GM18867 (cell line): ENCODE results near the gene EGFR.
"Not testable (repeated sequence)": the region's sequence is repeated elsewhere in the genome, so short reads cannot be mapped to it uniquely, and the experiment has no call there.

ENCODE experiments used
- ATAC-seq: cut with Tn5 transposase; IDR thresholded peaks from one replicate; pipeline ENCODE4 v1.9.1; 2021; ENCODE audit warnings: mild to moderate bottlenecking, moderate library complexity; ENCODE audit not compliant: unreplicated experiment

Gene EGFR

GRCh38 chr7:55164527-55164926 is 145.7 kb downstream of the EGFR start:
- no peak for ATAC-seq

GRCh38 chr7:55165176-55165861 is 146.5 kb downstream of the EGFR start:
- no peak for ATAC-seq

GRCh38 chr7:55167296-55167695 is 148.5 kb downstream of the EGFR start:
- ATAC-seq, result not testable (repeated sequence)

GRCh38 chr7:55170335-55171069 is 151.7 kb downstream of the EGFR start:
- ATAC-seq, result no peak

GRCh38 chr7:55171157-55171556 is 152.3 kb downstream of the EGFR start:
- no peak for ATAC-seq

GRCh38 chr7:55172161-55172560 is 153.3 kb downstream of the EGFR start:
- ATAC-seq, result no peak

- ATAC-seq, result no peak
Measured at GRCh38 chr7:55172881-55173609, 154.2 kb downstream of the EGFR start.

GRCh38 chr7:55173671-55174070 is 154.9 kb downstream of the EGFR start:
- no peak for ATAC-seq

- no peak for ATAC-seq
Measured at GRCh38 chr7:55174456-55174855, 155.6 kb downstream of the EGFR start.

GRCh38 chr7:55174856-55175255 is 156.0 kb downstream of the EGFR start:
- ATAC-seq, result no peak

- ATAC-seq, result no peak
Measured at GRCh38 chr7:55177068-55177530, 158.3 kb downstream of the EGFR start.

- no peak for ATAC-seq
Measured at GRCh38 chr7:55177589-55178261, 158.9 kb downstream of the EGFR start.

- no peak for ATAC-seq
Measured at GRCh38 chr7:55178292-55178862, 159.6 kb downstream of the EGFR start.

- ATAC-seq, result no peak
Measured at GRCh38 chr7:55178863-55179773, 160.3 kb downstream of the EGFR start.

GRCh38 chr7:55179931-55180682 is 161.3 kb downstream of the EGFR start:
- ATAC-seq, result no peak

GRCh38 chr7:55180963-55181542 is 162.2 kb downstream of the EGFR start:
- no peak for ATAC-seq

GRCh38 chr7:55181762-55182161 is 162.9 kb downstream of the EGFR start:
- no peak for ATAC-seq

GRCh38 chr7:55183897-55184296 is 165.1 kb downstream of the EGFR start:
- ATAC-seq, result no peak
